ENCODE measurements around the gene NR5A1. TPM values are rescaled to one million over a fixed set of nuclear protein-coding genes. Genes with fewer than 3 reads are reported as not detected.

The NR5A1 gene
- total and polyA plus RNA-seq, 2 experiments from 2014 or later, result not detected

DNA sequence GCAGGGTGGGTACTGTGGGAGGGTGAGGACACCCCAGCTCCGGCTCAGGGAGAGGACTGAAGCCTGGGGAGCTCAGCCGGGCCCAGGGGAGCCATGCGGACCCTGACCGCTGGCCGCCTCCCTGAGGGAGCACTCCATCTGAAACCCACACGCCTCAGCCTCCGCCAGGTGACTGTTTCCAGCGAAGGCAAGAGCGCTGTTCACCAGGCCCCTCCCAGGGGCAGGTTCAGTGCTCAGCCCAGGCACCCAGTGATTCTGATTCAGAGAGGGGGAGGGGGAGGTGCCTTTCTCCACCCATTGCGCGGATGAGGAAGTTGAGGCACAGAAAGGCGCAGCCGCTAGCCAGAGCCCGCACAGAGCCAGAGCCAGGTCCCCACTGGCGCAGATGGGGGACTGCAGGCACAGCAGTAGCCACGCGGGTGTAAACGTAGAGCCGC, 30.0 kb downstream of the NR5A1 start:
- no peaks in the 10 kb centered on the region for H3K9me2 ChIP-seq (ENCODE audit: insufficient read depth)
- no peaks in the 10 kb centered on the region for H4K20me1 ChIP-seq (ENCODE audit: insufficient read depth)
- no peak overlapping the region for H3K4me3 ChIP-seq
- peaks cover 36% of the 10 kb centered on the region for H3K27me3 ChIP-seq (replicated peaks; ENCODE audit: insufficient read depth)
- TF ChIP-seq EZH2 (IDR thresholded peaks at IDR 0.05; ENCODE audit: insufficient read depth, poor library complexity, severe bottlenecking), result no peak
- no peak for TF ChIP-seq EZH2phosphoT487 (IDR thresholded peaks at IDR 0.05; ENCODE audit: insufficient read depth, low read depth)
- H3K4me1 ChIP-seq (ENCODE audit: insufficient read depth), result no peaks in the 10 kb centered on the region
- no peak for DNase-seq
- WGBS, 2 experiments (ENCODE audit: low coverage in 1 of 2, low lambda C conversion rate in 2 of 2, missing lambda C conversion rate in 2 of 2), result 31 to 36% methylated on average over 15 to 19 of the region's 19 CpGs
- no peaks in the 10 kb centered on the region for H3K9me3 ChIP-seq (ENCODE audit: low read depth)
- no peaks in the 10 kb centered on the region for H3F3A ChIP-seq (ENCODE audit: insufficient read depth)
- no peaks in the 10 kb centered on the region for H3K79me2 ChIP-seq (ENCODE audit: insufficient read depth)
- H2AFZ ChIP-seq, result no peak overlapping the region
- in situ Hi-C loops (cut with MboI), result no loop called here
- no peak overlapping the region for H3K4me2 ChIP-seq (ENCODE audit: unreplicated experiment)
- no peak overlapping the region for H3K27ac ChIP-seq
- H3K36me3 ChIP-seq (ENCODE audit: low read depth), result no peaks in the 10 kb centered on the region
- no peak overlapping the region for H3K9ac ChIP-seq

DNA sequence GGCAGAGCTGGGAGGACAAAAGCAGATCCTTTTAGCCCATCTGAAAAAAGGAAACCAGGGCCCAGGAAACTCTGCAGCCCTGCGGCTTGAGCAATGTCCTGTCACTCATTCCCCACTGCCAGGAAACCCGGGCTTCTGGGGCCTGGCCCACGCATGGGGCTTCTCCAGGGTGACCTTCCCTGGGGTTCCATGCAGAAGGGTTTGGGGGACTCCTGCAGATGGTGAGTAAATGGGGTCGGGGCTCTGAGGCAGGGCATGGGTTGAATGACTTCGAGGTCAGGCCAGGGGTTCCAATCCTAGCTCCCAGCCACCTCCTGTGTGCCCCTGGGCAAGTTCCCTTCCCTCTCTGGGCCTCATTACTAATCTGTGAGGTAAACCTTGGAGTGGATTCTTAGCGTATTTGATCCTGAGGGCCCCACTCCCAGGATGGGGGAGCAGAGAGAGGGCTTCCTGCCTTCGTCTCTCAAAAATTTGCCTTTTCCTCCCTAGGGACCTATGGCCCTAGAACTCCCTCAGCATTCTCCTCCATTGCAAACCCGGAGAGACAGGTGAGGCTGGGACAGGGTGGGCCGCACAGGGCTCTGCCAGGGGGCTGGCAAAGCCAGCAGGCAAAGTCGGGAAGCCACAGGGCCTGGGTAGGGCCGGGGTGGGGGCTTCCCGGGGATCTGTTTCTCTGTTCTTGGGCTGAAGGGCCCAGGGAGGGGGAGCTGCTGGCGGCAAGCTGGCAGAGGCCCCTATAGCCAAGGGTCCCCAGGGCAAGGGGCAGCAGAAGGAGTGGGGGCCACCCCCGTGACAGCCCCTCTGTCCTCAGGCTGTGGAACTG, 31.1 kb downstream of the NR5A1 start:
- in situ Hi-C loops (cut with MboI), result no loop called here
- Histone ChIP-seq H2AFZ (no peak overlapping the region), H3K4me3 (no peak overlapping the region), H3K9me2 (ENCODE audit: insufficient read depth) (no peaks in the 10 kb centered on the region), H3K27ac (no peak overlapping the region), H3K36me3 (ENCODE audit: low read depth) (no peaks in the 10 kb centered on the region), H3F3A (ENCODE audit: insufficient read depth) (no peaks in the 10 kb centered on the region), H4K20me1 (ENCODE audit: insufficient read depth) (no peaks in the 10 kb centered on the region), H3K79me2 (ENCODE audit: insufficient read depth) (no peaks in the 10 kb centered on the region), H3K4me2 (ENCODE audit: unreplicated experiment) (no peak overlapping the region), H3K9me3 (ENCODE audit: low read depth) (no peaks in the 10 kb centered on the region), H3K4me1 (ENCODE audit: insufficient read depth) (no peaks in the 10 kb centered on the region), H3K27me3 (replicated peaks; ENCODE audit: insufficient read depth) (peaks cover 36% of the 10 kb centered on the region), H3K9ac (no peak overlapping the region)
- no peak for DNase-seq
- WGBS, 2 experiments (ENCODE audit: low coverage in 1 of 2, low lambda C conversion rate in 2 of 2, missing lambda C conversion rate in 2 of 2), result 60 to 69% methylated on average over 12 to 14 of the region's 14 CpGs
- TF ChIP-seq EZH2phosphoT487 (IDR thresholded peaks at IDR 0.05; ENCODE audit: insufficient read depth, low read depth) (no peak), EZH2 (IDR thresholded peaks at IDR 0.05; ENCODE audit: insufficient read depth, poor library complexity, severe bottlenecking) (no peak)

DNA sequence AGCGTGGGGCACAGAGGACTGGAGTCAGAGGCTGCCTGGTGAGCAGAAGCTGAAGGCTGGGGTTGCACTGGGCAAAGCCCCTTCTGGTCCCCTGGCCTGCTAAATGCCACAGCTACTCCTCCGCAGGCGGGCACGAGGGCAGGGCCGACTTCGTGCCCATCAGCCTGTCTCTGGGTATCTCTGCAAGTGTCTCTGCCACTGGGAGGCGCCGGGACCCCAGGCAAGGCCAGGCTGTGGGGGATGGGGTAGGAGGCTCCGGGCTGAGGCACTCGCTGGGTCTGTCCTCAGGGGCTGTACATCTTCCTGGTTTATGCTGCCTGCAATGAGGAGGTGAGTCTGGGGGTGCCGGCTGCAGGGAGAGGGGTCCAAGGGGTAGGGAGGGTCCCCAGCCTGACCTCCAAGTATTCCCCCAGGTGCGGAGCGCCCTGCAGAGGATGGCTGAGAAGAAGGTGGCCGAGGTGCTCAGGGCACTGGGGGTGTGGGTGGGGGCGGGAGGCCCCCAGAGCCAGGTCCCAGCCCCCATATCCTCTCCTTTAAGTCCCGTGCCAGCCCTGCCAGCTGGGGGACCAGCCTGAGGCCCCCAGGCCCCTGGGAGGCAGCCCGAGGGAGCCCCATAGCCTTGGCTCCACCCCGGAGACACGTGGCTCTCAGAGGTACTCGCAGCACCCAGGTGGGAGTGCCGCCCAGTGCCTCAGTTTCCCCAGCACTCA, 31.9 kb downstream of the NR5A1 start:
- Histone ChIP-seq H4K20me1 (ENCODE audit: insufficient read depth) (no peaks in the 10 kb centered on the region), H2AFZ (no peak overlapping the region), H3K27me3 (replicated peaks; ENCODE audit: insufficient read depth) (peaks cover 32% of the 10 kb centered on the region), H3K4me3 (no peak overlapping the region), H3K4me2 (ENCODE audit: unreplicated experiment) (no peak overlapping the region), H3K9me2 (ENCODE audit: insufficient read depth) (no peaks in the 10 kb centered on the region), H3K4me1 (ENCODE audit: insufficient read depth) (no peaks in the 10 kb centered on the region), H3K9me3 (ENCODE audit: low read depth) (no peaks in the 10 kb centered on the region), H3F3A (ENCODE audit: insufficient read depth) (no peaks in the 10 kb centered on the region), H3K79me2 (ENCODE audit: insufficient read depth) (no peaks in the 10 kb centered on the region), H3K27ac (no peak overlapping the region), H3K36me3 (ENCODE audit: low read depth) (no peaks in the 10 kb centered on the region), H3K9ac (no peak overlapping the region)
- no peak for DNase-seq
- in situ Hi-C loops (cut with MboI), result no loop called here
- TF ChIP-seq EZH2phosphoT487 (IDR thresholded peaks at IDR 0.05; ENCODE audit: insufficient read depth, low read depth) (no peak), EZH2 (IDR thresholded peaks at IDR 0.05; ENCODE audit: insufficient read depth, poor library complexity, severe bottlenecking) (no peak)
- 72 to 74% methylated on average over 17 to 19 of the region's 21 CpGs for WGBS, 2 experiments (ENCODE audit: low coverage in 1 of 2, low lambda C conversion rate in 2 of 2, missing lambda C conversion rate in 2 of 2)

DNA sequence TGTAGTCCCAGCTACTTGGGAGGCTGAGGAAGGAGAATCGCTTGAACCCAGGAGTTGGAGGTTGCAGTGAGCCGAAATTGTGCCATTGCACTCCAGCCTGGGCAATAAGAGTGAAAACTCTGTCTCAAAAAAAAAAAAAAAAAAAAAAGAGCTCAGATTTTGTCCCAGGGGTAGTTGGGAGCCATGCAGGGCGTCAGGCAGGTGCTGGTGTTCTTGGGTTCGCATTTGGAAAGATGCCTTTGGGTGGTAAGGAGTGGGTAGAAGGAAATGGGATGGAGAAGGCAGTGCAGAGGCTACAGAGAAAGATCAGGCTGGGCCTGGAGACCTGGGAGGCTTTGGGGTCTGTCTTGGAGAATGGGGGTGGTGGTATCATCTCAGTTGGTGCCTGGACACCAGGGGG, 33.0 kb downstream of the NR5A1 start:
- H3K9ac ChIP-seq, result no peak overlapping the region
- TF ChIP-seq EZH2 (IDR thresholded peaks at IDR 0.05; ENCODE audit: insufficient read depth, poor library complexity, severe bottlenecking) (no peak), EZH2phosphoT487 (IDR thresholded peaks at IDR 0.05; ENCODE audit: insufficient read depth, low read depth) (no peak)
- no peak overlapping the region for H3K4me2 ChIP-seq (ENCODE audit: unreplicated experiment)
- no peaks in the 10 kb centered on the region for H3K79me2 ChIP-seq (ENCODE audit: insufficient read depth)
- H2AFZ ChIP-seq, result no peak overlapping the region
- no peak for DNase-seq
- no peaks in the 10 kb centered on the region for H4K20me1 ChIP-seq (ENCODE audit: insufficient read depth)
- no peak overlapping the region for H3K4me3 ChIP-seq
- no peaks in the 10 kb centered on the region for H3K4me1 ChIP-seq (ENCODE audit: insufficient read depth)
- no peaks in the 10 kb centered on the region for H3F3A ChIP-seq (ENCODE audit: insufficient read depth)
- in situ Hi-C loops (cut with MboI), result no loop called here
- H3K27me3 ChIP-seq (replicated peaks; ENCODE audit: insufficient read depth), result peaks cover 24% of the 10 kb centered on the region
- H3K36me3 ChIP-seq (ENCODE audit: low read depth), result no peaks in the 10 kb centered on the region
- no peak overlapping the region for H3K27ac ChIP-seq
- H3K9me3 ChIP-seq (ENCODE audit: low read depth), result no peaks in the 10 kb centered on the region
- no peaks in the 10 kb centered on the region for H3K9me2 ChIP-seq (ENCODE audit: insufficient read depth)
- WGBS, 2 experiments (ENCODE audit: low coverage in 1 of 2, low lambda C conversion rate in 2 of 2, missing lambda C conversion rate in 2 of 2), result 39 to 50% methylated on average over 4 of the region's 4 CpGs

Measured in GM23248 (cell line).